Subcutaneous adipose tissue (tissue), 4 donors: ENCODE measurements around the gene CLCNKB. TPM values are rescaled to one million over a fixed set of nuclear protein-coding genes. Genes with fewer than 3 reads are reported as not detected.

ENCODE experiments used
- total RNA-seq, 4 donors: library from RNA; depleted of rRNA; stranded (reverse); fragments of >200 nt; gene quantifications; one replicate each; pipeline ENCODE4 v1.1.0, GENCODE V29; 2016
- TF ChIP-seq, protein P1 (sequence below): fragments of 450-650 bp; IDR thresholded peaks from one replicate; pipeline ENCODE4 v1.5.1; 2016; ENCODE audit warnings: low read depth, mild to moderate bottlenecking, control low read depth, antibody characterized with exemption, moderate library complexity

The CLCNKB gene
- total RNA-seq, 4 donors from 2014 or later, result 0.17 to 0.44 TPM; not detected in 2

DNA sequence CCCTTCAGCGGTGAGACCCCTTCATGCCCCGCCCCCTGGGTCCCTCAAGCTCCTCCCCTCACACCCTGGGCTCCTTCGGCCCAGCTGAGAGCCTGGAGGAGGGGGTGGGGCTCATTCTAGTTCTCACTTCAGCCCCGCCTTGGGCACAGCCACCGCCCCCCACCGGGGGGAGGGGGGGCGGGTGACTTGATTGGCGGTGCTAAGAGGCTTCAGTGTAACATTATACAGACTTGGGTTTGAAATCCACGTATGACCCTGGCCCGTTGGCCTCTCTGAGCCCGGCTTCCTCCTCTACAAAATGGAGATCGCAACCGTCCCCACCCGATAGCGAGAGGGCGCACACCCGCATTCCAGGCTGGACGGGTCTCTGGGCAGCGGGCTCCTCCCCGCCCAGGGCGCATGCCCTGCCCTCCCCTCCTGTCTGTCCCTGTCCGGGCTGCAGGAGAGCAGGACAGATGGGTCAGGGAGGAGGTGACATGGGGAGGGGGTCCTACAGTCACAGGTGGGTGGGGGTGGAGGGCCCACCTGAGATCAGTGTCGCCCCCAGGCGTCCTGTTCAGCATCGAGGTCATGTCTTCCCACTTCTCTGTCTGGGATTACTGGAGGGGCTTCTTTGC, 5.1 kb downstream of the CLCNKB start:
- TF ChIP-seq, protein P1, sequence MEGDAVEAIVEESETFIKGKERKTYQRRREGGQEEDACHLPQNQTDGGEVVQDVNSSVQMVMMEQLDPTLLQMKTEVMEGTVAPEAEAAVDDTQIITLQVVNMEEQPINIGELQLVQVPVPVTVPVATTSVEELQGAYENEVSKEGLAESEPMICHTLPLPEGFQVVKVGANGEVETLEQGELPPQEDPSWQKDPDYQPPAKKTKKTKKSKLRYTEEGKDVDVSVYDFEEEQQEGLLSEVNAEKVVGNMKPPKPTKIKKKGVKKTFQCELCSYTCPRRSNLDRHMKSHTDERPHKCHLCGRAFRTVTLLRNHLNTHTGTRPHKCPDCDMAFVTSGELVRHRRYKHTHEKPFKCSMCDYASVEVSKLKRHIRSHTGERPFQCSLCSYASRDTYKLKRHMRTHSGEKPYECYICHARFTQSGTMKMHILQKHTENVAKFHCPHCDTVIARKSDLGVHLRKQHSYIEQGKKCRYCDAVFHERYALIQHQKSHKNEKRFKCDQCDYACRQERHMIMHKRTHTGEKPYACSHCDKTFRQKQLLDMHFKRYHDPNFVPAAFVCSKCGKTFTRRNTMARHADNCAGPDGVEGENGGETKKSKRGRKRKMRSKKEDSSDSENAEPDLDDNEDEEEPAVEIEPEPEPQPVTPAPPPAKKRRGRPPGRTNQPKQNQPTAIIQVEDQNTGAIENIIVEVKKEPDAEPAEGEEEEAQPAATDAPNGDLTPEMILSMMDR, result no peak

GRCh38 chr1:16050328-16050727, 6.7 kb downstream of the CLCNKB start:
- TF ChIP-seq, protein P1, result no peak

DNA sequence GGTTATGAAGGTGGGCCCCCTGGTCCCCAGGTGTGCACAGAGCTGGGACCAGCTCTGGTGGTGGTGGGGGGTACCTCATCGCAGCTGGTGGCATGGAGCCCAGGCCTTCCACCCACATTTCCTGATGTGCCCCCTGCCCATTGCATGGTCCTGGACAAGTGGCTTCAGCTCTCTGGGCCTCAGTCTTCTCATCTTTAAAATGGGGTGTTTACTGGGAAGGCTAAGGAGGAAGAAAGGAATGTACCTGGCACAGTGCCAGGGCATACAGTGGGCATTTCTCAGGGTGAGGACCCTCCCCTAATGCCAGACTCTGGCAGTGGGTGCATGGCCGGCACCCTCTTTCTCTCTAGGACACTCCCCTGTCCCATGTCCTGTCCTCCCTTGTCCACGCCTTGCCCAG, 7.5 kb downstream of the CLCNKB start:
- TF ChIP-seq, protein P1, result no peak

- TF ChIP-seq, protein P1, result no peak
Measured at GRCh38 chr1:16053781-16054502, 10.4 kb downstream of the CLCNKB start.

DNA sequence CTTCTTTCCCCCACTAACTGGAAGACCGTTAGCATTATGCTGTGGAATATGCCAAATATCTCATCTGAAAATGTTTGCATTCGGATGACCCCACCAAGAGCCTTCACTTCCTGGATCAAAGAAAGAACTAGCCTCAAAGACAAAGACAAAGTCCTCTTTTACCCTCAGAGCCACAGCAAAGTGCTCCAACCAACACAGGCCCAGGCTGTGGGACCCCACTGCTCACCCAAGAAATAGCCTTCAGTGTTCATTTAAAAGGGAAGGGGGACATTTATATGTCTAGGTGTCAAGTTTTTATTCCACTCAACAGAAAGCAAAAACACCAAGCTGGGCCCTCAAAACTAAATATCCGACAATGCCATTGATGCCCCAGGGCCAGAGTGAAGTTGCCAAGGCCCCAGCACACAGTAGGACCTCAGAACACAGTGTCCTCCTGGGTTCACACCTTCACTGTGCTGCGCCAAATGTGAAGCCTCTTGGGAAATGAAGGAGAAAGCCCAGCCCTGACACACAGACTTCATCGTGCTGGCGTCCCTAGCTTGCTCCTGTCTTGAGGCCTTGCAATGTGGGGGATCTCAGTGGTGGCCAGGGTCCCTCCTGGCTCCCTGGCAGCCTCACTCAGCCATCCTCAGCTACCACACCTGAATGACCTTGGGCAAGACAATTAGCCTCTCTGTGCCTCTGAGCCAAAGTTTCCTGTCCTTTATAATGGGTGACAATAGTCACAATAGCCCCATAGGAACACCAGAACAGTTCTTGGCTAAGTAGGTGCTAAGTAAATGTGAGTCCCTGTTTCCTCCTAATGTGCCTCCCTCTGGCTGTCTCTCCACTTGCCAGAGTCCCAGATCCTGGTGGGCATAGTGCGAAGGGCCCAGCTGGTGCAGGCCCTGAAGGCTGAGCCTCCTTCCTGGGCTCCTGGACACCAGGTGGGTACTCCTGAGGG, 11.3 kb downstream of the CLCNKB start:
- TF ChIP-seq, protein P1, result no peak

GRCh38 chr1:16055613-16056520, 12.3 kb downstream of the CLCNKB start:
- TF ChIP-seq, protein P1, result no peak
